ENCODE measurements around the gene CKMT2. TPM values are rescaled to one million over a fixed set of nuclear protein-coding genes. Genes with fewer than 3 reads are reported as not detected.

CKMT2 gene
- total RNA-seq, 4 donors from 2014 or later, result 5.2 to 17.0 (median 8.4) TPM

DNA sequence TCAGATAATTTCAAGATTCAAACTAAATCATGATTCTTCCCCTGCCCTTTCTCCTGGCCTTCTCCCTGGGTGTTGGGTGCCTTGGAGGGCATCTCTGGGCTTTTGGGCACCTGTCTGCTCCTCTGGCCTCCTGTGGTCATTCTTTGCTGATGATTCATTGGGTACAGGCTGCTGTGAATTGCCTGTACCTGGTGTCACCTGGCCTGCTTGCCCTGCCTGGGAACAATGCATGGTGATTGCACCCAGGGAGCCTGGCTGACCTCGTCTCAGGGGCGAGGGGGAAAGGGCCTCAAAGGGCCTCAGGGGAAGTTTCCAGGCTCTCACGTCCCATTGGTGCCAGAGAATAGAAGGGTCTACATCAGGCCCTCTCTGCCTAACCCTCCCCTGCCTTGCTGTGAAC lies 20.1 kb upstream of the CKMT2 start:
- ATAC-seq (ENCODE audit: low FRiP score) (no peak), DNase-seq (ENCODE audit: low spot score) (no peak)
- no peak for TF ChIP-seq CTCF (IDR thresholded peaks at IDR 0.05)

GRCh38 chr5:81214848-81215247 lies 18.3 kb upstream of the CKMT2 start:
- no peak for TF ChIP-seq CTCF (IDR thresholded peaks at IDR 0.05)
- ATAC-seq (ENCODE audit: low FRiP score), result no peak
- no peak for DNase-seq (ENCODE audit: low spot score)

DNA sequence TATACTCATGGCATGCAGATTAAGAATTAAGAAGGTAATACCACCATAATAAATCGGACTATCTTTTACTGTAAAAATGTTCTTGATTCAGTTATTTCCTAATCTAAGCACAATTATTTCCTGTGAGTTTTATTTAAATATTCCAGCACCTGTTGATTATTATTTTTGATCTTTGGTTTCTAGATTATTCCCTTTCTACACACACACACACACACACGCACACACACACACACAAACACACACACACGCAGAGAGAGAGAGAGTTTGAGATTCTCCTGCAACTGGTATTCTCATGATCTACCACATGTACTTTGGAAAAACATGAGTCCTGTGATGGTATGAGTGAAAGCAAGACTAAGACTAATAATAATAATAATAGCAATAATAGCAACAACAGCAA lies 17.0 kb upstream of the CKMT2 start:
- no peak for TF ChIP-seq CTCF (IDR thresholded peaks at IDR 0.05)
- ATAC-seq (ENCODE audit: low FRiP score), result no peak

GRCh38 chr5:81219389-81219788 lies 13.7 kb upstream of the CKMT2 start:
- no peak for TF ChIP-seq CTCF (IDR thresholded peaks at IDR 0.05)
- DNase-seq (ENCODE audit: low spot score), result no peak
- no peak for ATAC-seq (ENCODE audit: low FRiP score)

More for the DNA sequence above, 17.0 kb upstream of the CKMT2 start:
- DNase-seq (ENCODE audit: low spot score), result no peak

DNA sequence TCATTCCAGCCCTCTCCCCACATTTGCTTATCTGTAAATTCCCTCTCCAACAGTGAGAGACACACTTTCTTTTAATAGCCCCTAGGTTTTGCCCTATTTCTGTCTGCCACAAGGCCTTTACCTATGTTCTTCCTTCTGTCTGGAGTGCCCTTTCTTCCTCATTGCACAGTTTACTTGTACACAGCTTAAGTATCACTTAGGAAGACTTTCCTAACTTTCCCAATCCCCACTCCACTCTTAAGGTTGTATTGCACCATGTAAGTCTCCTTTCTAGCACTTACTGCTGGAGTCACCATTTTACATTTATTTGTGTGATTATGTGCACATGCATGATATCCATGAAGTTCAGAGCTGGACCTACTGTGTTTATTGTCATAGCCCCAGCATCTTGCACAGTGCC lies 10.8 kb upstream of the CKMT2 start:
- no peak for TF ChIP-seq CTCF (IDR thresholded peaks at IDR 0.05)
- ATAC-seq (ENCODE audit: low FRiP score) (no peak), DNase-seq (ENCODE audit: low spot score) (no peak)

DNA sequence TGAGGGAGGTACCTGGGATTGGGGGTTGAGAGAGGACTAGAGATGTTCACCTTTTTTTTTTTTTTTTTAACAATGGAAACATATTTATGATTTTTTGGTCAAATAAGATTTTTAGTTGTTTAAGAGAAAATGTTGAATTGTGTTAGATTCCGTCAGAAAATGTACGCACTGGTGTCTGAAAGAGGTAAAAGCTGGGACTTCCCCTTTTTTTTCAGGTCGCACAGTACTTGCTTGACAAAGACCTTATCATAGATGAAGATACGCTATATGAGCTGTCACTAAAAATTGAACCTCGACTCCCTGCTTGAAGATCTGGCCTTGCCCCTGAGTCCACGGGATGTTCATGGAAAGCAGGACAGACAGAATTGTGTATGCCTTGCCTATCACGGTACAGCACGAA lies 7.7 kb upstream of the CKMT2 start:
- TF ChIP-seq CTCF (IDR thresholded peaks at IDR 0.05), result no peak
- no peak for ATAC-seq (ENCODE audit: low FRiP score)
- no peak for DNase-seq (ENCODE audit: low spot score)

- TF ChIP-seq CTCF (IDR thresholded peaks at IDR 0.05), result no peak
- no peak for ATAC-seq (ENCODE audit: low FRiP score)
- no peak for DNase-seq (ENCODE audit: low spot score)
Observed at GRCh38 chr5:81226286-81226685, 6.8 kb upstream of the CKMT2 start.
